HFFc6 (cell line): Measurements from ENCODE around the gene ASB18. TPM values are rescaled to one million over a fixed set of nuclear protein-coding genes. Genes with fewer than 3 reads are reported as not detected.

ENCODE experiments used
- DNase-seq: peaks from one replicate; pipeline ENCODE4 v3.0.0-alpha.2; 2018
- H3K27ac Mint-ChIP-seq: 2 replicates; pipeline ENCODE4 v1.8.0; 2020; ENCODE audit warnings: mild to moderate bottlenecking, mixed read lengths
- H3K27me3 Mint-ChIP-seq: 2 replicates; pipeline ENCODE4 v1.8.0; 2021; ENCODE audit warnings: mild to moderate bottlenecking, moderate library complexity, mixed read lengths; ENCODE audit not compliant: insufficient read depth
- H3K36me3 Mint-ChIP-seq: 2 replicates; pipeline ENCODE4 v1.8.0; 2021; ENCODE audit warnings: low read depth, mixed read lengths
- H3K4me1 Mint-ChIP-seq: 2 replicates; pipeline ENCODE4 v1.8.0; 2020; ENCODE audit warnings: low read depth, mixed read lengths
- H3K4me3 Mint-ChIP-seq: 2 replicates; pipeline ENCODE4 v1.8.0; 2020; ENCODE audit warnings: mild to moderate bottlenecking, moderate library complexity, mixed read lengths
- H3K9me3 Mint-ChIP-seq: 2 replicates; pipeline ENCODE4 v1.8.0; 2020; ENCODE audit warnings: mild to moderate bottlenecking, mixed read lengths
- CTCF ChIP-seq: fragments of 200-600 bp; sonication (generic); IDR thresholded peaks from 2 replicates; pipeline ENCODE4 v1.5.0; 2021; ENCODE audit warnings: antibody characterized with exemption, mild to moderate bottlenecking
- total RNA-seq, 6 experiments: library from RNA; stranded (reverse); fragmentation: NEBNext Ultra II Directional; extraction: Animal tissue kit (Norgen Biotek cat#: 25700); gene quantifications; 2 replicates in 1 of 6; 3 replicates in 5 of 6; pipeline ENCODE4 v1.2.3, GENCODE V29; 2021

ASB18 gene
- total RNA-seq, 6 experiments from 2014 or later: not detected

- no peaks in the 10 kb centered on the region; the same call in none of the 2 replicates for H3K9me3 Mint-ChIP-seq
Observed at GRCh38 chr2:236200378-236200777, 63.8 kb downstream of the ASB18 start.

GRCh38 chr2:236196366-236196765 is 67.8 kb downstream of the ASB18 start:
- DNase-seq: no peak
- TF ChIP-seq CTCF: no peak
- Mint-ChIP-seq H3K4me1 (no peaks in the 10 kb centered on the region), H3K27ac (no peak overlapping the region), H3K4me3 (no peak overlapping the region), H3K9me3 (no peaks in the 10 kb centered on the region; the same call in 1 of the 2 replicates), H3K36me3 (no peaks in the 10 kb centered on the region), H3K27me3 (peaks cover 1% of the 10 kb centered on the region)

More at GRCh38 chr2:236200378-236200777, 63.8 kb downstream of the ASB18 start:
- H3K36me3 Mint-ChIP-seq: no peaks in the 10 kb centered on the region
- H3K27ac Mint-ChIP-seq: no peak overlapping the region
- H3K27me3 Mint-ChIP-seq: no peaks in the 10 kb centered on the region; the same call in none of the 2 replicates
- DNase-seq: no peak
- TF ChIP-seq CTCF: no peak
- no peaks in the 10 kb centered on the region for H3K4me1 Mint-ChIP-seq
- H3K4me3 Mint-ChIP-seq: no peak overlapping the region

- Mint-ChIP-seq H3K36me3 (no peaks in the 10 kb centered on the region), H3K4me1 (no peaks in the 10 kb centered on the region), H3K4me3 (no peak overlapping the region), H3K27me3 (peaks cover 4% of the 10 kb centered on the region; the same call in 1 of the 2 replicates), H3K27ac (no peak overlapping the region), H3K9me3 (no peaks in the 10 kb centered on the region; the same call in 1 of the 2 replicates)
- no peak for DNase-seq
- no peak for TF ChIP-seq CTCF
Observed at GRCh38 chr2:236195726-236196125, 68.5 kb downstream of the ASB18 start.

GRCh38 chr2:236194786-236195185 is 69.4 kb downstream of the ASB18 start:
- H3K27me3 Mint-ChIP-seq: peaks cover 5% of the 10 kb centered on the region; the same call in 1 of the 2 replicates
- no peak for DNase-seq
- H3K27ac Mint-ChIP-seq: no peak overlapping the region
- H3K36me3 Mint-ChIP-seq: no peaks in the 10 kb centered on the region
- no peaks in the 10 kb centered on the region for H3K4me1 Mint-ChIP-seq
- TF ChIP-seq CTCF: no peak
- no peaks in the 10 kb centered on the region; the same call in 1 of the 2 replicates for H3K9me3 Mint-ChIP-seq
- no peak overlapping the region for H3K4me3 Mint-ChIP-seq

GRCh38 chr2:236193026-236193425 is 71.2 kb downstream of the ASB18 start:
- no peaks in the 10 kb centered on the region for H3K9me3 Mint-ChIP-seq
- H3K4me3 Mint-ChIP-seq: no peak overlapping the region
- TF ChIP-seq CTCF: no peak
- no peak for DNase-seq
- H3K27ac Mint-ChIP-seq: no peak overlapping the region
- H3K4me1 Mint-ChIP-seq: no peaks in the 10 kb centered on the region
- H3K27me3 Mint-ChIP-seq: peaks cover 5% of the 10 kb centered on the region; the same call in 1 of the 2 replicates
- no peaks in the 10 kb centered on the region for H3K36me3 Mint-ChIP-seq

- peaks cover 5% of the 10 kb centered on the region; the same call in 1 of the 2 replicates for H3K27me3 Mint-ChIP-seq
- H3K9me3 Mint-ChIP-seq: no peaks in the 10 kb centered on the region
- H3K4me3 Mint-ChIP-seq: no peak overlapping the region
- no peak for DNase-seq
- H3K27ac Mint-ChIP-seq: no peak overlapping the region
- TF ChIP-seq CTCF: no peak
- H3K4me1 Mint-ChIP-seq: no peaks in the 10 kb centered on the region
- no peaks in the 10 kb centered on the region for H3K36me3 Mint-ChIP-seq
Observed at GRCh38 chr2:236190674-236191073, 73.5 kb downstream of the ASB18 start.
